Activated CD4-positive, alpha-beta T cell treated with anti-CD3 and anti-CD28 coated beads, Interleukin-2, amount 10 ng/mL, durations not matched to agents 7 days and 5 days (primary cell): Measurements from ENCODE around the gene IDH3A. TPM values are rescaled to one million over a fixed set of nuclear protein-coding genes. Genes with fewer than 3 reads are reported as not detected.

Experiments
- CTCF ChIA-PET: fragments of 350-600 bp; sonication (Branson Sonifier 250); formaldehyde crosslinking; loops from one replicate; lab custom pipeline; 2021; ENCODE audit warnings: antibody characterized with exemption; lab: Charles Lee
- POLR2A ChIA-PET: fragments of 350-600 bp; sonication (Branson Sonifier 250); formaldehyde crosslinking; loops from one replicate; lab custom pipeline; 2021; ENCODE audit warnings: antibody characterized with exemption; lab: Charles Lee
- DNase-seq: peaks from one replicate; pipeline ENCODE4 v3.0.0-alpha.2; 2020
- H3K27ac Mint-ChIP-seq: one replicate; pipeline ENCODE4 v1.8.0; 2021; ENCODE audit warnings: mild to moderate bottlenecking, moderate library complexity, mixed read lengths
- H3K27me3 Mint-ChIP-seq: one replicate; pipeline ENCODE4 v1.8.0; 2021; ENCODE audit warnings: mixed read lengths
- H3K36me3 Mint-ChIP-seq: one replicate; pipeline ENCODE4 v1.8.0; 2021; ENCODE audit warnings: low read depth, mixed read lengths
- H3K4me1 Mint-ChIP-seq: one replicate; pipeline ENCODE4 v1.8.0; 2021; ENCODE audit warnings: mixed read lengths
- H3K4me3 Mint-ChIP-seq: one replicate; pipeline ENCODE4 v1.8.0; 2021; ENCODE audit warnings: mild to moderate bottlenecking, moderate library complexity, mixed read lengths
- H3K9me3 Mint-ChIP-seq: one replicate; pipeline ENCODE4 v1.8.0; 2021; ENCODE audit warnings: mixed read lengths
- total RNA-seq, 2 experiments: library from RNA; stranded (reverse); gene quantifications; one replicate each; pipeline ENCODE4 v1.2.3, GENCODE V29; 2021

Gene IDH3A
- total RNA-seq, 2 experiments from 2014 or later: 65.1 to 71.2 TPM

DNA sequence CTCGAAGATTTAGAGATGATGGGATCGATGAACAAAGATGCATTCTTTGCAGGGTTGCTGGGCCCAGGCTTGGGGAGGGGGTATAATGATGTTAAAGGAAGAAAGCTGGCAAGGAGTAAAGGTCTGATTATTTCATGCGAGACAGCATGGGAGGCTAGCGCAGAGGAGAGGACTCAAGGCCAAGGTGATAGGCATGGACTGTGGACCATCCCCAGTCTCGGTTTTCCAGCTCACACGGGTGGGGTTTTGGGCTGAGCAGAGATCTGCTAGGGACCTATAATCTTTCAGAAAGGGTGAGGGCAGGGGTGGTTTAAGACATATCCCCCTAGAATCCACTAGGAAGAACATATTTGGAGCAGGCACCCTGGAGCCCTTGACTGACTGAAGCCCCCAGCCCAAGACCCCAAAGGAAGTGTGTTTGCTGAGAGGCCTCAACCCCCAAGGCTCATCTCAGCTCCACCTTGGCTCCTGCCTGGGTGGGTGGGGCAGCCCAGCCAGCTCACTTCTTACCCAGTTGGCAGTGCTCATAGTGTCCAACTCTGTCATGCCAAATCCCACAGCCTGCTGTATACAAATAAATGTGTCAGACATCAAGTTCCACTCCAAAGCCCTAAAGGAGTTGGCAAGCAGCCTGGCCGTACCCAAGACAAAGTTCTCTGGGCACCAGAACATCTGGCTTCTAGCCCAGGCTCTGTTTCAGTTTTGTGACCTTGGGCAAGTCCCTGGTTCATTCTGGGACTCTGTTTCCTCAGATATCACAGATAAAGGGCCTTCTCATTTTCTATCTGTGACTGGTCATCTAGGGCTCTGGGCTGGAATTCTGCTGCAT lies 67.3 kb downstream of the IDH3A start:
- Mint-ChIP-seq H3K27me3 (peaks cover 8% of the 10 kb centered on the region), H3K36me3 (no peaks in the 10 kb centered on the region), H3K4me1 (no peaks in the 10 kb centered on the region), H3K27ac (no peak overlapping the region), H3K9me3 (no peaks in the 10 kb centered on the region), H3K4me3 (no peak overlapping the region)
- POLR2A ChIA-PET: no interaction called here
- no peak for DNase-seq
- CTCF ChIA-PET: interaction anchor here (0.9 to 1.4 kb wide), 3 partner anchors 10 to 86 kb away, joined by 3 read pairs; partner anchors contain the start of gene CIB2

DNA sequence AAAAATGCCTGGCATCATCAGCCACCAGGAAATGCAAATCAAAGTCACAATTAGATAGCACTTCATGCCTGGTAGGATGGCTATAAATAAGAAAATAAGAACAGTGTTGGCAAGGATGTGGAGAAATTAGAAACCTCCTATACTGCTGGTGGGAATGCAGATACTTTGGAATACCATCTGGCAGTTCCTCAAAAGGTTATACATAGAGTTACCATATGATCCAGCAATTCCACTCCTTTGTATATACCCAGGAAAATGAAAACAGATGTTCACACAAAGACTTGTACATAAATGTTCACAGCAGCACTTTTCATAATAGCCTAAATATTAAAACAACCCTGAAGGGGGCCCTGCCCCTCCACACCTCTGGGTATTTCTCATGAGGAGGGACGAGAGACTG lies 71.6 kb downstream of the IDH3A start:
- no peaks in the 10 kb centered on the region for H3K36me3 Mint-ChIP-seq
- no peak overlapping the region for H3K27ac Mint-ChIP-seq
- no peaks in the 10 kb centered on the region for H3K9me3 Mint-ChIP-seq
- no peak overlapping the region for H3K4me3 Mint-ChIP-seq
- ChIA-PET CTCF (no interaction called here), POLR2A (no interaction called here)
- peaks cover 3% of the 10 kb centered on the region for H3K27me3 Mint-ChIP-seq
- H3K4me1 Mint-ChIP-seq: peaks cover 3% of the 10 kb centered on the region
- no peak for DNase-seq

Other genes starting within 250 kb of the IDH3A start
- gene TBC1D2B, start 71.7 kb upstream of the IDH3A start, total RNA-seq: 10 to 100 TPM; 77.2 to 83.7 TPM
- not detected for gene SH2D7, start 56.8 kb upstream of the IDH3A start, total RNA-seq
- under 1 TPM; 0.44 to 0.55 TPM for gene CIB2, start 17.9 kb upstream of the IDH3A start, total RNA-seq
- gene ACSBG1, start 85.2 kb downstream of the IDH3A start, total RNA-seq: not detected
- gene DNAJA4, start 115.2 kb downstream of the IDH3A start, total RNA-seq: 10 to 100 TPM; 28.5 to 31.2 TPM
- gene SKIC8, start 150.2 kb downstream of the IDH3A start, total RNA-seq: 10 to 100 TPM; 44.5 to 44.7 TPM
- not detected for gene CRABP1, start 191.0 kb downstream of the IDH3A start, total RNA-seq